ENCODE data around the gene SSRP1. TPM values are rescaled to one million over a fixed set of nuclear protein-coding genes. Genes with fewer than 3 reads are reported as not detected.
A peak's percentile ranks its signal among the peaks of the same experiment; 100 is the strongest.

Gene SSRP1, protein sequence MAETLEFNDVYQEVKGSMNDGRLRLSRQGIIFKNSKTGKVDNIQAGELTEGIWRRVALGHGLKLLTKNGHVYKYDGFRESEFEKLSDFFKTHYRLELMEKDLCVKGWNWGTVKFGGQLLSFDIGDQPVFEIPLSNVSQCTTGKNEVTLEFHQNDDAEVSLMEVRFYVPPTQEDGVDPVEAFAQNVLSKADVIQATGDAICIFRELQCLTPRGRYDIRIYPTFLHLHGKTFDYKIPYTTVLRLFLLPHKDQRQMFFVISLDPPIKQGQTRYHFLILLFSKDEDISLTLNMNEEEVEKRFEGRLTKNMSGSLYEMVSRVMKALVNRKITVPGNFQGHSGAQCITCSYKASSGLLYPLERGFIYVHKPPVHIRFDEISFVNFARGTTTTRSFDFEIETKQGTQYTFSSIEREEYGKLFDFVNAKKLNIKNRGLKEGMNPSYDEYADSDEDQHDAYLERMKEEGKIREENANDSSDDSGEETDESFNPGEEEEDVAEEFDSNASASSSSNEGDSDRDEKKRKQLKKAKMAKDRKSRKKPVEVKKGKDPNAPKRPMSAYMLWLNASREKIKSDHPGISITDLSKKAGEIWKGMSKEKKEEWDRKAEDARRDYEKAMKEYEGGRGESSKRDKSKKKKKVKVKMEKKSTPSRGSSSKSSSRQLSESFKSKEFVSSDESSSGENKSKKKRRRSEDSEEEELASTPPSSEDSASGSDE
- total RNA-seq: 64.7 TPM
- long read RNA-seq, transcript SSRP1-201 (17 exons, 2,819 nt): major isoform, 87 of 113 reads
- long read RNA-seq, partial matches to known transcripts: 15 of 113 reads
- long read RNA-seq, other reads (novel, unspliced or antisense): 11 of 113 reads

GRCh38 chr11:57335343-57336110, at the start of gene SSRP1:
TSS of gene SSRP1 (minus strand) at chr11:57335892. CDS start at chr11:57335121, 771 bp downstream.
- Histone ChIP-seq H3K36me3 (peaks cover 36% of the 10 kb centered on the region), H3K27me3 (no peaks in the 10 kb centered on the region), H3K27ac (peak within 1 kb of the TSS; percentile 90), H3K4me1 (peaks cover 18% of the 10 kb centered on the region), H3K4me3 (peak within 1 kb of the TSS; percentile 81), H3K9me3 (no peaks in the 10 kb centered on the region)
- DNase-seq (peak; percentile 94), ATAC-seq (peak; percentile 98)
- intact Hi-C loops (cut with DNase I): no loop called here
- TF ChIP-seq CTCF (IDR thresholded peaks at IDR 0.05): no peak

DNA sequence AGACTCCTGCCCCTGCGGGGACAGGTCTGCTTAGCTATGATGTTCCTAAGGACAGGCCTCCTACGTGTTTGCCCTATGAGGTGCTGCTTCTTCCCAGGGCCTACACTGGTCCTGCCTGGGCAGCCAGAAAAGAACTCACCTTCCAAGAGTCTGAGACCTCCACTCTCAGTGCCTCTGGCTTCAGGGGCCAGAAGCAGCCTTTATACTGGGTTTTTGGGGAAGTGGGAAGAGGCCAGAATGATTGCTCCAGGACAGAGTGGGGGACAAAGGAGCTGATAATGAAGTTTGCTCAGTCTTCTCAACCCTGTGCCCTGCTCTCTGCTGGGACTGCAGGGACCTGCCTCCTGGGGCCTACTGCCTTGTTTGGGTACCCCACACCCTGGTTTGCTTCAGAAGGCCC, 45.3 kb upstream of the SSRP1 start, which contains the start of gene PRG3:
Gene PRG3 (minus strand): TSS at position 176 of the 400 bp plus-strand sequence. CDS start 442 bp downstream, outside the sequence.
- intact Hi-C loops (cut with DNase I): no loop called here
- no peak for TF ChIP-seq CTCF (IDR thresholded peaks at IDR 0.05)
- Histone ChIP-seq H3K27ac (no peak within 1 kb of the TSS), H3K9me3 (no peaks in the 10 kb centered on the region), H3K4me1 (no peaks in the 10 kb centered on the region), H3K36me3 (no peaks in the 10 kb centered on the region), H3K4me3 (no peak within 1 kb of the TSS), H3K27me3 (no peaks in the 10 kb centered on the region)
- ATAC-seq (no peak), DNase-seq (no peak)

GRCh38 chr11:57379732-57380131, 44.0 kb upstream of the SSRP1 start:
- TF ChIP-seq CTCF (IDR thresholded peaks at IDR 0.05): no peak
- Histone ChIP-seq H3K27ac (no peak overlapping the region), H3K27me3 (no peaks in the 10 kb centered on the region), H3K4me3 (no peak overlapping the region), H3K9me3 (no peaks in the 10 kb centered on the region), H3K36me3 (no peaks in the 10 kb centered on the region), H3K4me1 (no peaks in the 10 kb centered on the region)
- DNase-seq: no peak
- peak; percentile 15 for ATAC-seq
- intact Hi-C loops (cut with DNase I): no loop called here

DNA sequence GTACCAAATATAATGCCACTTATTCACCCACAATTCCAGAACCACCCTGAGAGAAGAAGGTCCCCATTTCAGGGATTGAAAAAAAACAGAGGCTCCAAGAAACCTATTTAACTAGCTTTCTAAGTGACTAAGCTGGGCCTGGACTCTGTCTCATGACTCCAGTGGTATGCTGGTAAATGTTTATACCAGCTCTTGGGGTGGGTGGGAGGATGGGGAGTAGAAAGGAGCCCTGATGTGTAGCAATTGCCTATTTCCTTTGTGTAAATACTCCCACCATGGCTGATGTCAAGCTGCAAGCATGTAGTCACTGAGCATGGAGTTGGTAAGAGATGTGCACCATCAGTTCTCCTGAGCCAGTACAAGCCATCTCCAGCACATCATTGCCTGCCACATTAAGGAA, 42.5 kb upstream of the SSRP1 start:
- H3K9me3 ChIP-seq: no peaks in the 10 kb centered on the region
- ATAC-seq: no peak
- DNase-seq: no peak
- no peak overlapping the region for H3K27ac ChIP-seq
- H3K36me3 ChIP-seq: no peaks in the 10 kb centered on the region
- intact Hi-C loops (cut with DNase I): no loop called here
- no peaks in the 10 kb centered on the region for H3K4me1 ChIP-seq
- no peaks in the 10 kb centered on the region for H3K27me3 ChIP-seq
- TF ChIP-seq CTCF (IDR thresholded peaks at IDR 0.05): no peak
- no peak overlapping the region for H3K4me3 ChIP-seq

GRCh38 chr11:57377107-57377506, 41.4 kb upstream of the SSRP1 start:
- Histone ChIP-seq H3K4me1 (no peaks in the 10 kb centered on the region), H3K27me3 (no peaks in the 10 kb centered on the region), H3K36me3 (no peaks in the 10 kb centered on the region), H3K9me3 (no peaks in the 10 kb centered on the region), H3K4me3 (no peak overlapping the region), H3K27ac (no peak overlapping the region)
- TF ChIP-seq CTCF (IDR thresholded peaks at IDR 0.05): no peak
- no peak for DNase-seq
- ATAC-seq: no peak
- intact Hi-C loops (cut with DNase I): no loop called here
